ENCODE measurements around the gene SDCCAG8. TPM values are rescaled to one million over a fixed set of nuclear protein-coding genes. Genes with fewer than 3 reads are reported as not detected.

The SDCCAG8 gene
- total and polyA plus RNA-seq, 2 of the 8 experiments (the other 6 are each of a cell fraction or from before 2014, with no cell fraction given): 15.6 to 21.0 TPM

- TF ChIP-seq CHD7 (IDR thresholded peaks at IDR 0.05; ENCODE audit: insufficient replicate concordance, low read length) (no peak), POLR2AphosphoS5 (IDR thresholded peaks at IDR 0.05; ENCODE audit: low read depth, low read length) (no peak)
Observed at GRCh38 chr1:243503155-243503554, 247.3 kb downstream of the SDCCAG8 start (continued).

Measured in H1 (cell line).